Gastroesophageal sphincter (tissue), 4 donors: ENCODE data around the gene GRHL1. TPM values are rescaled to one million over a fixed set of nuclear protein-coding genes. Genes with fewer than 3 reads are reported as not detected.
A peak's percentile ranks its signal among the peaks of the same experiment; 100 is the strongest.
"Not testable (repeated sequence)": the region's sequence is repeated elsewhere in the genome, so short reads cannot be mapped to it uniquely, and the experiment has no call there.

ENCODE experiments used
- ATAC-seq: fragments of 150-250 bp; one replicate; pipeline ENCODE4 v1.9.1; 2016; ENCODE audit warnings: mild to moderate bottlenecking, moderate library complexity
- H3K27ac ChIP-seq, 4 donors: fragments of 200-600 bp; sonication (generic) in 3 of 4; 1 replicate in 3 of 4; 2 replicates in 1 of 4; pipeline ENCODE4 v1.5.1; 2016 to 2019
- H3K27me3 ChIP-seq: fragments of 200-600 bp; sonication (generic); one replicate; pipeline ENCODE4 v1.5.1; 2019
- H3K36me3 ChIP-seq, 2 donors: fragments of 200-600 bp; sonication (generic); one replicate each; pipeline ENCODE4 v1.5.1; 2019; ENCODE audit warnings: control low read depth in 1 of 2
- H3K4me1 ChIP-seq, 3 donors: fragments of 200-600 bp; sonication (generic); 1 replicate in 2 of 3; 2 replicates in 1 of 3; pipeline ENCODE4 v1.5.1; 2016 to 2019; ENCODE audit warnings: control low read depth in 2 of 3
- H3K4me3 ChIP-seq, 2 donors: fragments of 200-600 bp; sonication (generic); one replicate each; pipeline ENCODE4 v1.5.1; 2019; ENCODE audit warnings: mild to moderate bottlenecking in 1 of 2, moderate library complexity in 1 of 2
- H3K9me3 ChIP-seq, 3 donors: fragments of 200-600 bp; sonication (generic); one replicate each; pipeline ENCODE4 v1.5.1; 2017 to 2019; ENCODE audit warnings: control low read depth in 2 of 3
- EP300 ChIP-seq: sonication (generic); formaldehyde crosslinking; IDR thresholded peaks from one replicate; pipeline ENCODE4 v1.6.1; 2017; ENCODE audit warnings: antibody characterized with exemption, mild to moderate bottlenecking
- POLR2A ChIP-seq, 2 donors: fragments of 450-650 bp; IDR thresholded peaks; one replicate each; pipeline ENCODE4 v1.6.1; 2017; ENCODE audit warnings: antibody characterized with exemption in 2 of 2, mild to moderate bottlenecking in 2 of 2, moderate library complexity in 1 of 2
- POLR2AphosphoS5 ChIP-seq: sonication (generic); formaldehyde crosslinking; IDR thresholded peaks from one replicate; pipeline ENCODE4 v1.6.1; 2017; ENCODE audit warnings: antibody characterized with exemption
- WGBS, 2 donors: methylation state at CpG; one replicate each; pipeline ENCODE4 v1.1.5; 2018; ENCODE audit warnings: low coverage in 1 of 2; 5-methylcytosine and 5-hydroxymethylcytosine counted together
- total RNA-seq, 4 donors: library from RNA; depleted of rRNA; stranded (reverse); fragments of >200 nt; gene quantifications; one replicate each; pipeline ENCODE4 v1.1.0, GENCODE V29; 2016
- TF ChIP-seq, protein P1 (sequence below), 4 experiments: fragments of 200-600 bp in 2 of 4; fragments of 450-650 bp in 2 of 4; sonication (generic) in 1 of 4; IDR thresholded peaks; one replicate each; pipeline ENCODE4 v1.5.1; 2017 to 2019; ENCODE audit warnings: antibody characterized with exemption in 4 of 4, mild to moderate bottlenecking in 2 of 4, moderate library complexity in 2 of 4

Gene GRHL1
- total RNA-seq, 4 donors from 2014 or later = 1.3 to 6.1 (median 2.3) TPM

DNA sequence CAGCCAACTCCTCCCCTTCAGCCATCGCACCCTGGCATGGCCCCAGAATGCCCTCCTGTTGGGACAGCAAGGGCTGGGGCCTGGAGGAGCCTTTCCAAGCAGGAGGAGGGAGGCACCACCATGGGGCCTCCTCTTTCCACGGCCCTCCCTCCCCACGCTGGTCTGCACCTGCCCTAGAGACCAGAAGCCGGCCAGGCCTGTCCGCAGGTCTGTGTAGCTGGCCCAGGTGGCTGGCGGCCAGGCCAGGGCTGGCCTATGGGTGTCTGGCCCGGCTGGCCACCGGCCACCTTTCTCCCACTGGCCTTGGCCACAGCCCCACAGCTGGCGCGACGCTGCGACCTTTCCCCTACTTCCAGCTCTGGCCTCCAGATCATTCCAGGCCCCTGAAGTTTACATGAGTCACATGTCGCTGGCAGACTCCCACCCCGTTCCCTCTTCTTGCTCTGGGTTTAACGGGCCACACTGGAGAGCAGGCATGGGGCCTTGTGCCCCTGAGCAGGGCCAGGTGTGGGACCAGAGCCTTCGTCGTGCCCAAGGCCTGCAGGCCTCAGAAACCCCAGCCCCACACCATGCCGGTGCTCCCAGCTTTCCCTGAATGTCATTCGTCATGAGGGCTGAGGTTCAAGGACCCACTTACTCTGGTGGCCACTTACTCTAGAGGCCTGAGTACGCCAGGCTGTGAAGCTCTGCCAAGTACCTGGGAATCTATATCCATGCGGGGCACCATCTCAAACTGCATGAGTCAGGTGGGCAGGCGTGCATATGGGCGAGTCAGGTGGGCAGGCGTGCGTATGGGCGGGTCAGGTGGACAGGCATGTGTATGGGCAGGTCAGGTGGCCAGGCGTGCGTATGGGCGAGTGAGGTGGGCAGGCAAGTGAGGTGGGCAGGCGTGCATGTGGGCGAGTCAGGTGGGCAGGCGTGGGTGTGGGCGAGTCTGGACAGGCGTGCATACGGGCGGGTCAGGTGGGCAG, 58.6 kb downstream of the GRHL1 start:
- WGBS, 2 donors = 86 to 92% methylated on average over 8 to 12 of the region's 36 CpGs
- no peaks in the 10 kb centered on the region for H3K9me3 ChIP-seq

DNA sequence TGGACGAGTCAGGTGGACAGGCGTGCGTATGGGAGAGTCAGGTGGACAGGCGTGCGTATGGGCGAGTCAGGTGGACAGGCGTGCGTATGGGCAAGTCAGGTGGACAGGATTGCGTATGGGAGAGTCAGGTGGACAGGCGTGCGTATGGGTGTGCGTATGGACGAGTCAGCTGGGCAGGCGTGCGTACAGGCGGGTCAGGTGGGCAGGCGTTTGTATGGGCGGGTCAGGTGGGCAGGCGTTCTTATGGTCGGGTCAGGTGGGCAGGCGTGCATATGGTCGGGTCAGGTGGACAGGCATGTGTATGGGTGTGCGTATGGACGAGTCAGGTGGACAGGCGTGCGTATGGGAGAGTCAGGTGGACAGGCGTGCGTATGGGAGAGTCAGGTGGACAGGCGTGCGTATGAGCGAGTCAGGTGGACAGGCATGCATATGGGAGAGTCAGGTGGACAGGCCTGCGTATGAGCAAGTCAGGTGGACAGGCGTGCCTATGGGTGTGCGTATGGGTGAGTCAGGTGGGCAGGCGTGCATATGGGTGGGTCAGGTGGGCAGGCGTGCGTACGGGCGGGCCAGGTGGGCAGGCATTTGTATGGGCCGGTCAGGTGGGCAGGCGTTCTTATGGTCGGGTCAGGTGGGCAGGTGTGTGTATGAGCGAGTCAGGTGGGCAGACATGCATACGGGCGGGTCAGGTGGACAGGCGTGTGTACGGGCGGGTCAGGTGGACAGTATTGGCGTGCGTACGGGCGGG, 59.5 kb downstream of the GRHL1 start:
- H3K36me3 ChIP-seq, H3K9me3 ChIP-seq, H3K4me3 ChIP-seq, ATAC-seq, H3K27me3 ChIP-seq: not testable (repeated sequence)
- peaks cover 0 to 48% (median 41%) of the 10 kb centered on the region in 3 donors for H3K4me1 ChIP-seq
- 92 to 95% methylated on average over 15 to 52 of the region's 52 CpGs for WGBS, 2 donors
- peak overlapping the region in 1 of 4 donors; percentile 58 for H3K27ac ChIP-seq

More for the DNA sequence above, 58.6 kb downstream of the GRHL1 start:
- Histone ChIP-seq H3K4me3 (no peak overlapping the region), H3K27me3 (no peaks in the 10 kb centered on the region), H3K27ac (peak overlapping the region in 3 of 4 donors; percentile 45 to 68 (median 58)), H3K36me3 (no peaks in the 10 kb centered on the region), H3K4me1 (peaks cover 0 to 48% (median 41%) of the 10 kb centered on the region in 3 donors)
- peak; percentile 86 for ATAC-seq
- peak; percentile 84 for TF ChIP-seq POLR2AphosphoS5
- TF ChIP-seq, protein P1, sequence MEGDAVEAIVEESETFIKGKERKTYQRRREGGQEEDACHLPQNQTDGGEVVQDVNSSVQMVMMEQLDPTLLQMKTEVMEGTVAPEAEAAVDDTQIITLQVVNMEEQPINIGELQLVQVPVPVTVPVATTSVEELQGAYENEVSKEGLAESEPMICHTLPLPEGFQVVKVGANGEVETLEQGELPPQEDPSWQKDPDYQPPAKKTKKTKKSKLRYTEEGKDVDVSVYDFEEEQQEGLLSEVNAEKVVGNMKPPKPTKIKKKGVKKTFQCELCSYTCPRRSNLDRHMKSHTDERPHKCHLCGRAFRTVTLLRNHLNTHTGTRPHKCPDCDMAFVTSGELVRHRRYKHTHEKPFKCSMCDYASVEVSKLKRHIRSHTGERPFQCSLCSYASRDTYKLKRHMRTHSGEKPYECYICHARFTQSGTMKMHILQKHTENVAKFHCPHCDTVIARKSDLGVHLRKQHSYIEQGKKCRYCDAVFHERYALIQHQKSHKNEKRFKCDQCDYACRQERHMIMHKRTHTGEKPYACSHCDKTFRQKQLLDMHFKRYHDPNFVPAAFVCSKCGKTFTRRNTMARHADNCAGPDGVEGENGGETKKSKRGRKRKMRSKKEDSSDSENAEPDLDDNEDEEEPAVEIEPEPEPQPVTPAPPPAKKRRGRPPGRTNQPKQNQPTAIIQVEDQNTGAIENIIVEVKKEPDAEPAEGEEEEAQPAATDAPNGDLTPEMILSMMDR (IDR thresholded peaks at IDR 0.05) = no peak

DNA sequence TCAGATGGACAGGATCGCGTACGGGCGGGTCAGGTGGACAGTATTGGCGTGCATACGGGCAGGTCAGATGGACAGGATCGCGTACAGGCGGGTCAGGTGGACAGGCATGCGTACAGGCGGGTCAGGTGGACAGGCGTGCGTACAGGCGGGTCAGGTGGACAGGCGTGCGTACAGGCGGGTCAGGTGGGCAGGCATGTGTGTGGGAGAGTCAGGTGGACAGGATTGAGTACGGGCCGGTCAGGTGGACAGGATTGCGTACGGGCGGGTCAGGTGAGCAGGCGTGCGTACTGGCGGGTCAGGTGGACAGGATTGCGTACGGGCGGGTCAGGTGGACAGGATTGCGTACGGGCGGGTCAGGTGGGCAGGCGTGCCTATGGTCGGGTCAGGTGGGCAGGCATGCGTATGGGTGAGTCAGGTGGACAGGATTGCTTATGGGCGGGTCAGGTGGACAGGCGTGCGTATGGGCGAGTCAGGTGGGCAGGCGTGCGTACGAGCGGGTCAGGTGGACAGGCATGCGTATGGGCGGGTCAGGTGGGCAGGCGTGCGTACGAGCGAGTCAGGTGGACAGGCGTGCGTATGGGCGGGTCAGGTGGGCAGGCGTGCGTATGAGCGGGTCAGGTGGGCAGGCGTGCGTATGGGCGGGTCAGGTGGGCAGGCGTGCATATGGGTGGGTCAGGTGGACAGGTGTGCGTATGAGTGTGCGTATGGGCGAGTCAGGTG, 60.3 kb downstream of the GRHL1 start:
- H3K4me1 ChIP-seq = peaks cover 0 to 41% (median 34%) of the 10 kb centered on the region in 3 donors
- H3K36me3 ChIP-seq, H3K27ac ChIP-seq, H3K27me3 ChIP-seq, H3K4me3 ChIP-seq, H3K9me3 ChIP-seq, ATAC-seq: not testable (repeated sequence)
- WGBS, 2 donors = 89 to 91% methylated on average over 39 to 44 of the region's 61 CpGs

DNA sequence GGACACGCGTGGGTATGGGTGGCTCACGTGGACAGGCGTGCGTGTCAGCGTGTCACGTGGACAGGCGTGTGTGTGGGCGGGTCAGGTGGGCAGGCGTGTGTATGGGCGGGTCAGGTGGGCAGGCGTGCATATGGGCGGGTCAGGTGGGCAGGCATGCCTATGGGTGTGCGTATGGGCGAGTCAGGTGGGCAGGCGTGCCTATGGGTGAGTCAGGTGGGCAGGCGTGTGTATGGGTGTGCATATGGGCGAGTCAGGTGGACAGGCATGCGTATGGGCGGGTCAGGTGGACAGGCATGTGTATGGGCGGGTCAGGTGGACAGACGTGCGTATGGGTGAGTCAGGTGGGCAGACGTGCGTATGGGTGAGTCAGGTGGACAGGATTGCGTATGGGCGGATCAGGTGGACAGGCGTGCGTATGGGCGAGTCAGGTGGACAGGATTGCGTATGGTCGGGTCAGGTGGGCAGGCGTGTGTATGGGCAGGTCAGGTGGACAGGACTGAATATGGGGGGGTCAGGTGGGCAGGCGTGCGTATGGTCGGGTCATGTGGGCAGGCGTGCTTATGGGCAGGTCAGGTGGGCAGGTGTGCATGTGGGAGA, 61.0 kb downstream of the GRHL1 start:
- not testable (repeated sequence) for H3K9me3 ChIP-seq, H3K27ac ChIP-seq, ATAC-seq, H3K4me3 ChIP-seq, H3K36me3 ChIP-seq, H3K27me3 ChIP-seq
- 90 to 92% methylated on average over 26 to 31 of the region's 37 CpGs for WGBS, 2 donors
- H3K4me1 ChIP-seq = peaks cover 0 to 34% (median 30%) of the 10 kb centered on the region in 3 donors

DNA sequence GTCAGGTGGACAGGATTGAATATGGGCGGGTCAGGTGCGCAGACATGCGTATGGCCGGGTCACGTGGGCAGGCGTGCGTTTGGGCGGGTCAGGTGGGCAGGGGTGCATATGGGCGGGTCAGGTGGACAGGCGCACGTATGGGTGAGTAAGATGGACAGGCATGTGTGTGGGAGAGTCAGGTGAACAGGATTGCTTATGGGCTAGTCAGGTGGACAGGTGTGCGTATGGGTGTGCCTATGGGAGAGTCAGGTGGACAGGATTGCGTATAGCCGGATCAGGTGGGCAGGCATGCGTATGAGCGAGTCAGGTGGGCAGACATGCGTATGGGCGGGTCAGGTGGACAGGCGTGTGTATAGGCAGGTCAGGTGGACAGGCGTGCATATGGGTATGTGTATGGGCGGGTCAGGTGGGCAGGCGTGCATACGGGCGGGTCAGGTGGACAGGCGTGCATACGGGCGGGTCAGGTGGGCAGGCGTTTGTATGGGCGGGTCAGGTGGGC, 61.5 kb downstream of the GRHL1 start:
- ATAC-seq = no peak
- Histone ChIP-seq H3K4me3 (no peak overlapping the region), H3K36me3 (no peaks in the 10 kb centered on the region), H3K27me3 (no peaks in the 10 kb centered on the region), H3K9me3 (peaks cover 0 to 13% (median 0%) of the 10 kb centered on the region in 3 donors), H3K27ac (no peak overlapping the region), H3K4me1 (peaks cover 0 to 29% (median 24%) of the 10 kb centered on the region in 3 donors)
- WGBS, 2 donors = 85 to 87% methylated on average over 29 of the region's 29 CpGs
- TF ChIP-seq EP300 (no peak), POLR2A (IDR thresholded peaks at IDR 0.05) (no peak), POLR2AphosphoS5 (no peak)
- TF ChIP-seq, protein P1 (IDR thresholded peaks at IDR 0.05) = no peak

DNA sequence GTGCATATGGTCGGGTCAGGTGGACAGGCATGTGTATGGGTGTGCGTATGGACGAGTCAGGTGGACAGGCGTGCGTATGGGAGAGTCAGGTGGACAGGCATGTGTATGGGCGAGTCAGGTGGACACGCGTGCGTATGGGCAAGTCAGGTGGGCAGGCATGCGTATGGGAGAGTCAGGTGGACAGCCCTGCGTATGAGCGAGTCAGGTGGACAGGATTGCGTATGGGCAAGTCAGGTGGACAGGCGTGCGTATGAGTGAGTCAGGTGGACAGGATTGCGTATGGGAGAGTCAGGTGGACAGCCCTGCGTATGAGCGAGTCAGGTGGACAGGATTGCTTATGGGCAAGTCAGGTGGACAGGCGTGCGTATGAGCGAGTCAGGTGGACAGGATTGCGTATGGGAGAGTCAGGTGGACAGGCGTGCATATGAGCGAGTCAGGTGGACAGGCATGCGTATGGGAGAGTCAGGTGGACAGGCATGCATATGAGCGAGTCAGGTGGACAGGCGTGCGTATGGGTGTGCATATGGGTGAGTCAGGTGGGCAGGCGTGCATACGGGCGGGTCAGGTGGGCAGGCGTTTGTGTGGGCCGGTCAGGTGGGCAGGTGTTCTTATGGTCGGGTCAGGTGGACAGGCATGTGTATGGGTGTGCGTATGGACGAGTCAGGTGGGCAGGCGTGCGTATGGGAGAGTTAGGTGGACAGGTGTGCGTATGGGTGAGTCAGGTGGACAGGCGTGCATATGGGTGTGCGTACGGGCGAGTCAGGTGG, 62.3 kb downstream of the GRHL1 start:
- not testable (repeated sequence) for H3K27ac ChIP-seq, H3K4me3 ChIP-seq, H3K27me3 ChIP-seq, H3K36me3 ChIP-seq, ATAC-seq
- Histone ChIP-seq H3K4me1 (peaks cover 0 to 27% (median 17%) of the 10 kb centered on the region in 3 donors), H3K9me3 (peaks cover 0 to 13% (median 0%) of the 10 kb centered on the region in 3 donors)
- 83 to 87% methylated on average over 24 to 41 of the region's 43 CpGs for WGBS, 2 donors
